HG03175 (cell line): ENCODE data around the gene EGFL8.

ENCODE experiments used
- ATAC-seq: cut with Tn5 transposase; IDR thresholded peaks from one replicate; pipeline ENCODE4 v1.9.1; 2021; ENCODE audit warnings: mild to moderate bottlenecking, moderate library complexity; ENCODE audit not compliant: unreplicated experiment

The EGFL8 gene

DNA sequence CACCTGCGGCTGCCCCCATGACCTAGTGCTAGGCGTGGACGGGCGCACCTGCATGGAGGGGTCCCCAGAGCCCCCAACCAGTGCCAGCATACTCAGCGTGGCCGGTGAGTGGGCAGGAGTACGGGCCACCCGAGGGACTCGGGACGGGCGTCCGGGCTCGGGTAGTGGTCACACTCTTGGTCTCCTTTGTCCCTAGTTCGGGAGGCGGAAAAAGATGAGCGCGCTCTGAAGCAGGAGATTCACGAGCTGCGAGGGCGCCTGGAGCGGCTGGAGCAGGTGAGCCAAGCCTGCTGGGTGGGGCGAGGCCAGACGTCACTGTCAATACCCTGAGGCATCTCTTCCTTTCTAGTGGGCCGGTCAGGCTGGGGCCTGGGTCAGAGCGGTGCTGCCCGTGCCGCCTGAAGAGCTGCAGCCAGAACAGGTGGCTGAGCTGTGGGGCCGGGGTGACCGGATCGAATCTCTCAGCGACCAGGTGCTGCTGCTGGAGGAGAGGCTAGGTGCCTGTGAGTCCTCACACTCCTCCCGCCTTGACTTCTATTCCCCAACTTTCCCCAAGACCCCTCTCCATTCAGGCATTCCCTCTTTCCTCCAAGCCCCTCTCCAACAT lies 2.9 kb downstream of the EGFL8 start:
- no peak for ATAC-seq

DNA sequence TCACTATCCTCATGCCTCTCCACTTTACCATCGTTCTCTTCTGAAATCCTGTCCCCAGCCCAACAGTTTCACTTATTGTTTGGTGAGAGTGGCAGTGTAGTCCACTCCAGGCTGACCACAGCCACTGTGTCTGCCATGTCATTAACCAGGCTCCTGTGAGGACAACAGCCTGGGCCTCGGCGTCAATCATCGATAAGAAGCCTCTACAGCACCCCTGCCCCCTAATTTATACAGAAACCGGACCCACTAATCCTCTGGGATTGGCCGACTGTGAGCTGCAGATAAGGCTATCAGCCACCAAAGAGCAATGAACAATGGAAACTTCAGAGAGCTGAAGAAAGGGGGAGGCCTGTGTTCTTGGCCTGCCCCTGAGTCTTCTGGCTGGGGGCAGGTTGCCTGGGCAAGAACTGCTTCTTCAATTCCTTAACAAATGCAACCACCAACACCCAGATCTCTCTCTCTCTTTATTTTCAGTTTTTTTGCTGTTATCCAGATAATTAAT lies 3.4 kb downstream of the EGFL8 start:
- no peak for ATAC-seq

DNA sequence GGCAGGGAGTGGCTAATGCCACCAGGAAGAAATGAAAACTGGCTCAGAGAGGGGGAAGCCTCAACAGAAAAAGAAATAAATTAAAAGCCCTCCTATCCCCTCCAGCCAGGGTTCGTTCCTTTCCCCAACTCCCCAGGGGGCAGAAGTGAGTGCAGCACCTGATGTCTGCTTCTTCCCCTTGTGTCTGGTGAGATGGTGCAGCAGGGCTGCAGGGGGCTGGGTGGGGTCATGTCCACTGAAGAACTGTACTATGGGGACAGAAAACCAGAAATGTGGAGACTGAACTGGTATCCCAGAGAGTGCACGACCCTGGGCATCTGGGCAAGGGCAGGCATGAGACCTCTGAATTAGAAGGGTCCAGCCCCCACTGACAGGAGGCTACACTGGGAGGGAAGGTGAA lies 4.0 kb downstream of the EGFL8 start:
- no peak for ATAC-seq

DNA sequence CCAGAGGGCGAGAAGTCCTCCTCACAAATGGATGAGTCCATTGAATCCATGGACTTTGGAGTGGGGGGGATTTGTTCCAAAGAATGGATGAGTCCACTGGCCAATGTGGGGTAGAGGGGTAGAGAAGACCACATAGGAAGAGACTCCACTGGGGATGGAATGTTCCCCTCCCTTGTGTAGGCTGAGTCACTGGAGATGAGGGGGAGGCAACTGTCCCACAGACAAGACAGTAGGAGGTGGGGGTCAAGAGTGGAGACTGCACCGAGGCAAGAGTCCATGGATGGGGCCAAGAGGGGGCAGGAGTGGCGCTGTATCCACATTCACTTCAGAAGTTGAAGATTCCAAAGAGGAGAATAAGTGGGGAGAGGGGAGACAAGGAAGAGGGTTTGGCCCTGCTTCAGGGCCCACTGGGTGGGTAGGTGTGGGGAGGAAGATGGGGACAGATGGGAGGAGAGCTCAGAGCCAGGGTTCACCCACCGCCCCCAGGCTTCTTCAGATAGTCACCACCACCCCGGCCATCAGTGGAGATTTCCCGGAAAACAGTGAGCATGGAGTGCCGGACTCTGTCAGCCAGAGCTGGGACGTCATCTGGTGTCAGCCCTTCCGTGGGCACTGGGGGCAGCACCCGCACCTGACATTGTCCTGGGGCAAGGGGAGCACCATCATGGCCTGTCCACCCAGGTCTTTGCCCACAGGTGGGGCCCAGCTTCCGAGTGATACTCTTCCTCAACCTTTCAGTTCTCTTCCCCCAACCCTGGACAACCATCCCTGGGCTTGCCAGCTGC lies 4.6 kb downstream of the EGFL8 start:
- no peak for ATAC-seq

DNA sequence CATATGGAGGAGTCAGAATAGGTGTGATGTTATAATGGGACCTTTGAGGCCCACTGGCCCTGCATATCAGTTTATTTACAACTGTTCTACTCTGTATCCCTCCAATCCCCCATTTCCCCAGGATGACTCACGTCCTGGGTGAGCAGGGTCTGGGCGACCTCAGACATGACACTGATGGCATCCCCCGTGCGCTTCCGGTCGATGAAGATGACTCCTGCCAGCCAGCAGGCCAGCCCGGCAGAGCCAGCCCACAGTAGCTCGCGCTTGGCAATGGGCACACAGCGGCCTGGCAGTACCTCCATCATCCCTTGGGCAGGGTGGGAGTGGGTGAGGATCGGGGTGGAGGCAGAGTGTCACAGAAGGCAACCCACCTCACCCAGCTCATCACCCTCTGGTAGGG lies 5.9 kb downstream of the EGFL8 start:
- ATAC-seq: no peak

DNA sequence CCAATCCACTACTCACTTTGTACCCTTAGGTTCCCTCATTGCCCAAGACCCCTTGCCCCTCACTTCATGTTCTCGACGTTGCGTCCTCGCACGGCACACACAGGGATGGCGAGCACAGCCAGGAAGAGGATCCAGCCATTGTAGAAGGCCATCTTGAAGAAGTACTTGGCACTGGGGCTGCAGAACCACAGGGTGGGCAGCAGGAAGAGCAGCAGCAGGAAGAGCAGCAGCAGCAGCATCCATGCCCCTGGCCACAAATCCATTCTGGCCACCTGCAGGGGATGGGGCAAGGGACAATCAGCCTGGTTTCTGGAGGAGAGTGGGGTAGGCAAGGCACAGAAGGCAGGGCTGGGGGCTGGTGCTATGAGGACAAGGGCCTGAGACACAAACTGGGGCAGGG lies 6.8 kb downstream of the EGFL8 start:
- no peak for ATAC-seq

DNA sequence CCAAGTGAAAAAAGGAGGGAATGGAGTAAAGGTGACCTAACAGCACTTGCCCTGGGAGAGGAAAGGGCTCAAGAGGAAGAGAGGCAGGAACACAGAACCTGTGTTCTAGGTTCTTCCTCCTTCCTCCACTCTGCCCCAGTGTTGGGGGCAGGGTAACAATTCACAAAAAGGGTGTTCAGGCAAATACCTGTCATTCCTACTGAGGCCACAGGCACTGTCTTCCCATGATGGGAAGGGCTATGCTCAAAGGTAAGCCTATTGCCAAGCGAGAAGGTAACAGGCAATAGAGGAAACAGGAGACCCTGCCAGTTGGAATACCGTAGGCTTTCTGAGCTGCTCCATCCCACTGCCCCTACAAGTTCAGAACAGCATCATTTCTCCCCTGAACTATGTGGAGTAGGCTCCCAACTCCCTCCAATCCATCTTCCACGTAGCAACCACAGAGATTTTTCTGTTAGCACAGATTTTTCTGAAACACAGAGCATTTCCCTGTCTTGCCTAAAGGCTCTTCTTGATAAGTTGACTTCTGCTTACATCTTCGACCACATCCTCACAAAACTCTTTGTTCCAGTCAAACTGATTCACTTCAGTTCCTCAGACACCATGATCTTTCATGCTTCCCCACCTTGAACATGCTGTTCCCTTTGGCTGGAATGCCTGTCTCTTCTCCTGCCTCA lies 8.8 kb downstream of the EGFL8 start:
- no peak for ATAC-seq

DNA sequence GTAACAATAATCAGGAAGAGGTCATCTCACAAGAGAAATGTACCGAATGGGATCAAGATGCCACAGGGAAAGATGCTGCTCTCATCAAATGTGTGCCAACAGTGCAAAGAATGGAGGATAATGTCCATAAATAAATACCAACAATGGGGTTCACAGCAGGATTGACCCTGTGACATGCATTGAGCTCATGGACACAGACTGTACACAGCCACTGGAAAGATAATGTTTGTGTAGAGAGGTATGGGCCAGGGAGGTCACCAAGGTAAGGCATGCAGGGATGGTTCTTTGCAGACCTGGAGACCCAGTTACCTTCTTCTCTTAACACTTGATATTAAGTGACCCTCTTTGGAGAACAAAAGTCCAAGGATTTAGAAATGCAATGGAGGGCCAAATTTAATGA lies 10.0 kb downstream of the EGFL8 start:
- ATAC-seq: no peak

DNA sequence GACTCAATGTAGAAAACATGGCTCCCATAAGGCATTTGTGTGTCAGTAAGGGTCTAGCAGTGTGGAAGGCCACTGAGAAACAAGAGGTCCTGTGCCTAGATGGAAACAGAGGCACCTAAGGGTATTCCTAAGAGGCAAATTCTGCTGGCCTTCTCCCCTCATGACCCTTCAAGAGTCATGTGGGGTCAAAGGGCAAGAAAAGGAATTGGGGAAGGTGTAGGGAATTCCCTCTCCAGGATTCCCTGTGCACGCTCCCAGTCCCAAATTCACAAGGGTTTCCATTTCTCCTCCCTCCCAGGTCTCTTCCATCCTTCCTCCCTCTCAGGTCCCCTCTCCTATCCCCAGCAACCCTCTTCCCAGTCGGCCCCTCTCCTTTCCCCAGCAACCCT lies 10.9 kb downstream of the EGFL8 start:
- no peak for ATAC-seq

DNA sequence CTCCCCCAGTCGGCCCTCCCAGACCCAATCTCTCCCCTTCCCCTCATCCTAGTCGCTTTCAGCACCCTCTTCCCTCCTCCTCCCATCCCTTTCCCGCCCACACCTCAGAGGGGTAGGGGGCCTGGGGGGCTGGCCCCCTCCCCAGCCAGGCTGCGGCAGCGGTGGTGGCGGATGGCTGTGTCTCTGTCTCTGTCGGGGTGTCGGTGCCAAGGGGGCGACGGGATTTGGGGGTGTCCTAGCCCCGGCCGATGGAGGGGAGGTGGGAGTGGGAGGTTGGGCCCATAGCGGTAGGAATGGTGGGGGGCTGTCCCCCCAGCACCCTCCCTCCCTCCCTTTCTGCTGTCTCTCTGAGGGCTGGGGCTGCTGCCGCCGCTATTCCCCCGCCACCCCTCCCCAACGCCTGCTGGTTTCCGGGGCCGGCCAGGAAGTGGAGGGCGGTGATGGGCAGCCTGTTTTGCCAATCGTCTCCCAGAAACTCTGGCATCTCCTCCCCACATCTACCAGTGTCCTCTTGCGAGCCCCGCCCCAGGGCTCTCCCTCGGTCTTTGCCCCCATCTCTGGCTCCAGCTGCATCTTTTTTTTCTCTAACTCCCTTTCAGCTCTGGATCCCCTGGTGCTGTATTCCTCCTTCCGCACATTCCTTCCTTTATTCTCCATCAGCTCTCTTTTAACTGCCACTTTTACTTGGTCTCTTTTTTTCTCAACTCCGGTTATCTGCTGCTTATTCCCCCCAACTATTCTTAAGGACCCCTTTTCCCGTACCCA lies 11.5 kb downstream of the EGFL8 start, which contains the start of gene AGPAT1:
TSS of gene AGPAT1 (minus strand) at position 374 of the 765 bp plus-strand sequence. CDS start 4,588 bp downstream, outside the sequence.
- ATAC-seq: peak; percentile 50

DNA sequence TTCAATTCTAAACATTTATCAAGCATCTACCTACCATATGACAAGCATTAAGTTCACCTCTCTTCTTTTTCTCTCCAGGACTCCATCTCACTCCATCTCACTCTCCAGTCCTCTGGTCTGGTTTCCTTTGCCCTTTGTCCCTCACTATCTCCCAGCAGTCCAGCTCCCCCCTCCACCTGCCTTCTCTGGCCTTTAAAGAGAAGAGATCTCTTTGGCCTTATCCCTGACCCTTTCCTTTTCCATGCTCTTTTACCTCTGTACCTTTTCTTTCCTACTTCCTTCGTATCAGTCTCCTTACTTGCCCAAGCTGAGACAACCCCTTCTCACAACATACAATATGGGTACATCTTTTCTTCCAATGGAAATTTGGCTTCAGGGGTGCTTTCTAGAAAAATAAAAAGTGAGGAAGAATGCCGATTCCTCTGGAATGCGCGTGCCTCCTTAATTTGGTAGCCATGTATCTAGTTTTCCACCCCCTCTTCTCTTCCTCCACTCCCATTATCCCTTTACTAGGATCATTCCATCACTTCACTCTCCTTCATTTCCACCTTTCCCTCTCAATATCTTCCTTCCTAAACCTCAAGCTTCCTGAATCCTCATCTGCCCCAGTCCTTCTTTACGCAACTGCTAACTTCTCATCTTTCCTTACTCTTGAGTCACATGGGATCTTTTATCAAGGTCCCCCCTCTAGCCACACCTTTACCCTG lies 12.2 kb downstream of the EGFL8 start:
- no peak for ATAC-seq

DNA sequence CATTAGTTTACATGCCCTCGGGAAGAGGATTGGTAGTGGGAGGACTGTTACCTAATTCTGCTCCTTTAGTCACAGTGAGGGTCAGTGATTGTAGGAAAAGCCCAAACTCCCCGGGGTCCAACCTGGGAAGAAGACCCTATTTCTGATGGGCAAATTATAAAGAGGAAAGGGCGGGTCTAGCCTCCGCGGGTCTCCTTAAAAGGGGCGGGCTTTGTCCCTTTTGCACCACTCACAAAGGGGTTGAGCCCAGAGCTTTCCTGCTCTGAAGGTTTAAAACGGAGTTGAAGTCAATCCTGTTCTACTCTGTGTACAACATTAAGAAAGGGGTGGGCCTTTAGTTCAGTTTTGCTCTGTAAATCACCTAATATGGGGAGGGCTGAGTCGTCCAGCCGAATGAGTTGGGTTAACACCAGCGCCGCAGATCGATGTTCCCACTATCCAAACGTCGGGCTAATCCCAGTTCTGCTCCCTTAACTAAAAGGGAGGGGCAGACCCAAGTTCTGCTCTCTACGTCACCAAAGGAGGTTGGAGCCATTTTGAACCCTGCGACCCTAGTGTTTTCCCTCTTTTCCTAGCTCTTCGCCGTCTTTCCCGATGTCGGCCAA lies 12.9 kb downstream of the EGFL8 start:
- no peak for ATAC-seq

DNA sequence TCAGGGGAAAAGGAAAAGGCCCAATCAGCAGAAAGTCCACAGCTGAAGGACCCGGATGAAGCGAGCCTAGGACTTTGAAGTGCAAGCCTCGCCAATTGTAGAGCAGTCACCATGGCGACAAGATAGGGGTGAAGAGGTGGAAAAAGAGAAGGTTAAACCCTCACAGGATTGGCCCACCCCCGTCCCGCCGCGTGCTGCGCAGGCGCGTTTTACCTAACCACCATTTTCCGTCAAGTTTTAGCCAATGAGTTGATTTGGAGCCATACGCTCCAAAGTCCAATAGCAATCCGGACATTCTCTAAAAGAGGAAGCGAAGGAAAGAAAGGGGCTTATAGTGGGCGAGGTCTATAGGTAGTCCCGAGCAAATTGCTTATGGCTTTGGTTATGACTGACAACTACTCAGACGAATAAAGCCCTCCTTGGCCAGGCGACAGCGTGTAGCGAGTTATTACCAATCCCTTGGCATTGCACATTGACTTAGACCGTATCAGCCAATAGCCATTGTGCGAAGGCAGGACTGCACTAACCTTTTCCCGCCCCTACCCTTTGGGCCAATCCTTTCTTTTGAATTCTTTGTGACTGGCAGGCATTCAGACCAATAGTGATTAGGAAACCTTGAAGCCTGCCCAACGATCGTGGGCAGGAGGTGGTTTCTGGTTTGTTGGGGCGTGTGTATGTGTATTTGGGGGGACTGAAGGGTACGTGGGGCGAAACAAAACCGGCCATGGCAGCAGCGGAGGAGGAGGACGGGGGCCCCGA lies 13.6 kb downstream of the EGFL8 start, which contains the start of gene RNF5:
TSS of gene RNF5 (plus strand) at position 618 of the 759 bp plus-strand sequence. CDS start at position 725, 107 bp downstream.
- ATAC-seq: peak; percentile 81

DNA sequence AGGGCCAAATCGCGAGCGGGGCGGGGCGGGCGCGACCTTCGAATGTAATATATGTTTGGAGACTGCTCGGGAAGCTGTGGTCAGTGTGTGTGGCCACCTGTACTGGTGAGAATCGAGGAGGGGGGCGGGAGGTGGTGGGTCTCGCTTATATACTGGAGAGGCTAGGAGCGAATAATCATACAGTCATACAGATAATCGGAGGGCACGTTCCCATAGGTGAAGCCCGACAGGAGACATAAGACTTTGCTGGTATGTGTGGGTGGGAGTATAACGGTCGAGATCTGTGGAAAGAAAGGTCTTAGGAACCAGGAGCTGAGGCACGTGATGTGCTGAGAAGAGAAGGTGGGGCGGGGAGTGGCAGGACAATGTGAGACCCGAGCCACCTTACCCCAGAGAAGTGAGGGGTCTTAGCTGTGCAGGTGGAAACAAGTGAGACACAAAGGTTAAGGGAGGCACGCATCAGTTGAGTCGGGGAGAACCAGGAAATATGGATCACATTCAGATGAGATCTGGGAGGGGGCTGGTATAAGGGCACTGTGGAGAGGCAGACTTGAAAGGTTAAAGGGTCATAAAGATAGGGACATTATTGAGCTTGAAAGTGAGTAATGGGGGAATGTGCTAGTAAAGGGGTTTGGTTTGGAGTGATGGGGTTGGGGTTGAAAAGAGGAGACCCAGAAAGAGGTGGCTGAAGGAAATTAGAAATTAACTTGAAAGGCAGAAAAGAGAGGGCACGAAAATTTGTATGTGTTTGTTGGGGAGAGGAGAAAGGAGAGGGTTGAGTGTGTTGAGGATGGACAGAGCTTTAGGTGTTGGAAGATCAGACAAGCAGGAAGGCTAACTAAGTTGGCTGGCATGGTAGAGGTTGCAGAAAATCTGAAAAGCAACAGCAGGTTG lies 14.4 kb downstream of the EGFL8 start:
- no peak for ATAC-seq

DNA sequence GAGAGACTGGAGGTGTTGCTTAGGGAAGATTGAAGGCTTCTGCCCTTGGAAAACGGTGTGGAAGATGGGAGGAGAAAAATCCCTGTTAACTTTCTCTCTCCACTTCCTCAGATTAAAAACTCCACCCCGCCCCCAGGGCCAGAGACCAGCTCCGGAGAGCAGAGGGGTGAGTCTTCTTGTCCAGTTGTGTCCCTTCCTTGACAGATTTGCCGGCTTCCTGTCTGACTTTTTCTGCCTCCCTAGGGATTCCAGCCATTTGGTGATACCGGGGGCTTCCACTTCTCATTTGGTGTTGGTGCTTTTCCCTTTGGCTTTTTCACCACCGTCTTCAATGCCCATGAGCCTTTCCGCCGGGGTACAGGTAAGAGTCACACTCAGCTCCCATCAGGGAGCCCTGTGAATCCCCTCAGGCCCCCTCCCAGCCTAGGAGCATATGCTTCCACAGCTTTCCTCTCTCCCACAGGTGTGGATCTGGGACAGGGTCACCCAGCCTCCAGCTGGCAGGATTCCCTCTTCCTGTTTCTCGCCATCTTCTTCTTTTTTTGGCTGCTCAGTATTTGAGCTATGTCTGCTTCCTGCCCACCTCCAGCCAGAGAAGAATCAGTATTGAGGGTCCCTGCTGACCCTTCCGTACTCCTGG lies 15.5 kb downstream of the EGFL8 start:
- no peak for ATAC-seq

DNA sequence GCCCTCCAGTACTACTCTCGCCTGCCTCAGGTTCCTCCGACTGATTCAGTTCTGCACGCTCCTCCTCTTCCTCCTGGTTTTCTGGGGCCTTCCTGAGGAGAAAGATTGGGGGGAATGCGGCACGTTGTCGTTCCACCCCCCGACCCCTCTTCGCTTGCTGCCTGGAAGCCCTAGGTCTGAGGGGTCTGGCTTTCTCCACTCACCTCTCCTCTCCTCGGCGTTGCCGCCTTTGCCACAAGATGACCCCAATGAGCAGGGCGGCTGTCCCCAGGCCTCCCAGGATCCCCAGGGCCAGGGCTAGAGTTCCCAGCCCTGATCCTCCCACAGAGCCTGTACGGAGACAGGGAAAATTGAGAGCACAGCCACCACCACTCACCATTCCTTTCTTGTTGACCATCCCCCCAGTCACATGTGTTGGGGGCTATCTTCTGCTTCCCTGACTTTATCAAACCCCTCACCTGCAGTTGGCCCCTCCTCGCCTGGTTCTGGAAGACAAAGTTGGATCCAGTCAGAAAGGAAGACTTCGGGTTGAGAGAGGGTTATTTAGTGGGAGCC lies 16.8 kb downstream of the EGFL8 start:
- no peak for ATAC-seq

DNA sequence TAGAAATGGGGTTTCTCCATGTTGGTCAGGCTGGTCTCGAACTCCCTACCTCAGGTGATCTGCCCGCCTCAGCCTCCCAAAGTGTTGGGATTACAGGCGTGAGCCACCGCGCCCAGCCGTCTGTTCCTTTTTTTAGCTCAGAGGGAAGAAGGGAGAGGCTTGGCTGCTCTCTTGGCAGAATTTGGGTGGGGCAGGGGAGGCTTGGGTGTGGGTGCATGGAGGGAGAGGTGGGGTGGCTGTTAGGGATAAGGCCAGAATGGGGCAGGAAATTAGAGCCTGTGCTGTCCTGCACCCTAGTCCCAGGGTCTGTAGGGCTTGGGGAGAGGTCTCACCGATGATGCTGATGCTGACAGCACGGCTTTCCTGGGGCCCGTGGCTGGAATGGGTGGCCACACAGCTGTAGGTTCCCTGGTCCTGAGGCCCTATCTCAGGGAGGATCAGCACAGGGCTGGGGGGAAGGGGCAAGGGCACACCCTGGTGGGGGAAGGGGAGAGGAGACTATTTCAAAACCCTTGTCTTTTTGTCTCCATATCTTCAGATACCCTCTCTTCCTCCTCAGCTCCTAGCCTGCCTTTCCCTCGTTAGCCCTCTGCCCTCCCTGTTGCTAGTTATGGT lies 17.6 kb downstream of the EGFL8 start:
- no peak for ATAC-seq
